PC-3 (cell line): Measurements from ENCODE around the gene PRSS38. TPM values are rescaled to one million over a fixed set of nuclear protein-coding genes. Genes with fewer than 3 reads are reported as not detected.

Experiments
- ATAC-seq: fragments of 200-7000 bp; cut with Tn5 transposase; 2 replicates; pipeline ENCODE4 v1.9.1; 2020; ENCODE audit warnings: mild to moderate bottlenecking, moderate library complexity
- BruUV-seq: library from RNA; stranded (reverse); fragments of 400-500 nt; replicated peaks from 2 replicates; lab custom pipeline; 2021; lab: Mats Ljungman, UMichigan
- CTCF ChIA-PET: fragments of 300-600 bp; sonication (Branson Sonifier 250); formaldehyde crosslinking; loops from one replicate; lab custom pipeline; 2022; ENCODE audit warnings: antibody characterized with exemption; lab: Charles Lee
- POLR2A ChIA-PET: fragments of 300-600 bp; sonication (Branson Sonifier 250); formaldehyde crosslinking; loops from one replicate; lab custom pipeline; 2022; ENCODE audit warnings: antibody characterized with exemption; ENCODE audit not compliant: unreplicated experiment; lab: Charles Lee
- DNase-seq: peaks from one replicate; pipeline ENCODE4 v3.0.0-alpha.2; 2015
- H2AFZ ChIP-seq: fragments of 300-600 bp; sonication (generic); 2 replicates; pipeline ENCODE4 v1.6.0; 2016; ENCODE audit warnings: antibody characterized with exemption, low read length
- H3F3A ChIP-seq: fragments of 300-600 bp; sonication (generic); one replicate; pipeline ENCODE4 v1.6.0; 2017; ENCODE audit warnings: antibody characterized with exemption, low read length, control low read depth, mild to moderate bottlenecking; ENCODE audit not compliant: unreplicated experiment
- H3K27ac ChIP-seq: fragments of 300-600 bp; sonication (generic); 2 replicates; pipeline ENCODE4 v1.5.1; 2016; ENCODE audit warnings: mild to moderate bottlenecking, low read length
- H3K27me3 ChIP-seq: fragments of 300-600 bp; sonication (generic); 2 replicates; pipeline ENCODE4 v1.6.1; 2016; ENCODE audit warnings: low read length, mixed read lengths
- H3K36me3 ChIP-seq: fragments of 300-600 bp; sonication (generic); 2 replicates; pipeline ENCODE4 v1.6.1; 2016; ENCODE audit warnings: low read depth, mixed run types, low read length, mixed read lengths
- H3K4me1 ChIP-seq: fragments of 300-600 bp; sonication (generic); 2 replicates; pipeline ENCODE4 v1.5.1; 2016; ENCODE audit warnings: low read length; ENCODE audit not compliant: insufficient read depth
- H3K4me2 ChIP-seq: fragments of 300-600 bp; sonication (generic); 2 replicates; pipeline ENCODE4 v1.6.0; 2016; ENCODE audit warnings: low read length
- H3K4me3 ChIP-seq: fragments of 300-600 bp; sonication (generic); 2 replicates; pipeline ENCODE4 v1.5.1; 2016; ENCODE audit warnings: mild to moderate bottlenecking, low read length, mixed read lengths
- H3K79me2 ChIP-seq: fragments of 300-600 bp; sonication (generic); 2 replicates; pipeline ENCODE4 v1.6.1; 2017; ENCODE audit warnings: low read length, mixed read lengths
- H3K9ac ChIP-seq: fragments of 300-600 bp; sonication (generic); 2 replicates; pipeline ENCODE4 v1.6.0; 2016; ENCODE audit warnings: mild to moderate bottlenecking, low read length
- H3K9me2 ChIP-seq: fragments of 300-600 bp; sonication (generic); replicated peaks from 2 replicates; pipeline ENCODE4 v1.6.1; 2016; ENCODE audit warnings: mixed run types, low read length, mixed read lengths
- H3K9me3 ChIP-seq: fragments of 300-600 bp; sonication (generic); 2 replicates; pipeline ENCODE4 v1.6.1; 2016; ENCODE audit warnings: low read length, mixed read lengths
- H4K20me1 ChIP-seq: fragments of 300-600 bp; sonication (generic); 2 replicates; pipeline ENCODE4 v1.6.1; 2016; ENCODE audit warnings: low read length, mixed read lengths
- EZH2 ChIP-seq: fragments of 300-600 bp; sonication (generic); IDR thresholded peaks from one replicate; pipeline ENCODE4 v1.6.1; 2017; ENCODE audit warnings: antibody characterized with exemption, mild to moderate bottlenecking, low read length; ENCODE audit not compliant: unreplicated experiment
- EZH2phosphoT487 ChIP-seq: fragments of 300-600 bp; sonication (generic); IDR thresholded peaks from 2 replicates; pipeline ENCODE4 v1.6.1; 2018; ENCODE audit warnings: mild to moderate bottlenecking, antibody characterized with exemption, low read length, borderline replicate concordance
- intact Hi-C: fragments of 100-400 bp; cut with micrococcal nuclease; formaldehyde crosslinking; loops from 2 replicates; pipeline ENCODE4 v1.9.0; 2023
- total RNA-seq: library from RNA; depleted of rRNA; stranded (reverse); fragments of >200 nt; gene quantifications from 2 replicates; pipeline ENCODE4 v1.2.3, GENCODE V29; 2014
- TF ChIP-seq, protein P1 (sequence below): fragments of 300-600 bp; sonication (generic); conservative IDR thresholded peaks from 2 replicates; pipeline ENCODE4 v1.5.1; 2017; ENCODE audit warnings: antibody characterized with exemption, low read depth, mild to moderate bottlenecking, low read length

Gene PRSS38
- total RNA-seq, 1 experiment from 2014 or later, result not detected

- ATAC-seq (no peak), DNase-seq (no peak)
- Histone ChIP-seq H3K4me1 (peaks cover 7% of the 10 kb centered on the region; the same call in 1 of the 2 replicates), H3F3A (no peaks in the 10 kb centered on the region), H3K9ac (no peak overlapping the region), H3K27ac (no peak overlapping the region), H3K9me3 (no peaks in the 10 kb centered on the region), H3K79me2 (no peaks in the 10 kb centered on the region), H3K4me2 (no peak overlapping the region), H3K9me2 (no peaks in the 10 kb centered on the region), H2AFZ (no peak overlapping the region), H3K36me3 (peaks cover 25% of the 10 kb centered on the region), H3K27me3 (no peaks in the 10 kb centered on the region), H3K4me3 (no peak overlapping the region), H4K20me1 (no peaks in the 10 kb centered on the region)
- intact Hi-C loops, result no loop called here
- TF ChIP-seq, protein P1, sequence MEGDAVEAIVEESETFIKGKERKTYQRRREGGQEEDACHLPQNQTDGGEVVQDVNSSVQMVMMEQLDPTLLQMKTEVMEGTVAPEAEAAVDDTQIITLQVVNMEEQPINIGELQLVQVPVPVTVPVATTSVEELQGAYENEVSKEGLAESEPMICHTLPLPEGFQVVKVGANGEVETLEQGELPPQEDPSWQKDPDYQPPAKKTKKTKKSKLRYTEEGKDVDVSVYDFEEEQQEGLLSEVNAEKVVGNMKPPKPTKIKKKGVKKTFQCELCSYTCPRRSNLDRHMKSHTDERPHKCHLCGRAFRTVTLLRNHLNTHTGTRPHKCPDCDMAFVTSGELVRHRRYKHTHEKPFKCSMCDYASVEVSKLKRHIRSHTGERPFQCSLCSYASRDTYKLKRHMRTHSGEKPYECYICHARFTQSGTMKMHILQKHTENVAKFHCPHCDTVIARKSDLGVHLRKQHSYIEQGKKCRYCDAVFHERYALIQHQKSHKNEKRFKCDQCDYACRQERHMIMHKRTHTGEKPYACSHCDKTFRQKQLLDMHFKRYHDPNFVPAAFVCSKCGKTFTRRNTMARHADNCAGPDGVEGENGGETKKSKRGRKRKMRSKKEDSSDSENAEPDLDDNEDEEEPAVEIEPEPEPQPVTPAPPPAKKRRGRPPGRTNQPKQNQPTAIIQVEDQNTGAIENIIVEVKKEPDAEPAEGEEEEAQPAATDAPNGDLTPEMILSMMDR, result no peak
- no peak for TF ChIP-seq EZH2phosphoT487
- TF ChIP-seq EZH2, result no peak
- POLR2A ChIA-PET, result no interaction called here
- CTCF ChIA-PET, result no interaction called here
- no TSS peak for BruUV-seq
These were observed 36.4 kb upstream of the PRSS38 start for GRCh38 chr1:227779021-227779441.

DNA sequence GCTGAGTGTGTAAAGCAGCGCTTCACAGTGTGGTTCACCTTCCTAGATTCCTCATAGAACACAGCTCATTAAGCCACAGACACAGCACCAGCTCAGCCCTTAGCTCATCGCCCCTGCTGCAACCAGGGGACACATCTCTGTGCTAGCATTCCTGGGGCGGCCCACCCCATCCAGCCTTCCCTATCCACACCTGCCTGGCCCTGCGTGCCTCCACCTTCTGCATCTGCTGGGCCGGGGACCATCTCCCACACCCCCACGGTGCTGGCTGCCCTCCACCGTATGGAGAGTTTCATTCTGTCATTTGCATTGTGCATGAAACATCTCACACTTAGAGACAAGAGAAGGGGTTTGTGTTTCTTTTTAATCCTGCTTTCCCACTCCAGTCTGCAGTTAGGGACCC lies 35.8 kb upstream of the PRSS38 start:
- Histone ChIP-seq H3K9ac (no peak overlapping the region), H3K4me3 (no peak overlapping the region), H3K4me1 (peaks cover 7% of the 10 kb centered on the region; the same call in 1 of the 2 replicates), H2AFZ (no peak overlapping the region), H3F3A (no peaks in the 10 kb centered on the region), H3K4me2 (no peak overlapping the region), H3K27ac (no peak overlapping the region), H3K9me2 (no peaks in the 10 kb centered on the region), H3K9me3 (no peaks in the 10 kb centered on the region), H4K20me1 (no peaks in the 10 kb centered on the region), H3K79me2 (no peaks in the 10 kb centered on the region), H3K36me3 (peaks cover 19% of the 10 kb centered on the region), H3K27me3 (no peaks in the 10 kb centered on the region)
- intact Hi-C loops, result loop anchor here (10.0 kb wide), 1 partner anchor 385 kb away; the partner anchor contains the start of gene IBA57
- CTCF ChIA-PET, result no interaction called here
- TF ChIP-seq EZH2phosphoT487 (no peak), EZH2 (no peak)
- TF ChIP-seq, protein P1, result no peak
- no peak for DNase-seq
- BruUV-seq, result no TSS peak
- POLR2A ChIA-PET, result interaction anchor here (0.6 kb wide), 1 partner anchor 108 kb away, joined by 3 read pairs; no protein-coding TSS in a partner anchor
- ATAC-seq, result no peak

DNA sequence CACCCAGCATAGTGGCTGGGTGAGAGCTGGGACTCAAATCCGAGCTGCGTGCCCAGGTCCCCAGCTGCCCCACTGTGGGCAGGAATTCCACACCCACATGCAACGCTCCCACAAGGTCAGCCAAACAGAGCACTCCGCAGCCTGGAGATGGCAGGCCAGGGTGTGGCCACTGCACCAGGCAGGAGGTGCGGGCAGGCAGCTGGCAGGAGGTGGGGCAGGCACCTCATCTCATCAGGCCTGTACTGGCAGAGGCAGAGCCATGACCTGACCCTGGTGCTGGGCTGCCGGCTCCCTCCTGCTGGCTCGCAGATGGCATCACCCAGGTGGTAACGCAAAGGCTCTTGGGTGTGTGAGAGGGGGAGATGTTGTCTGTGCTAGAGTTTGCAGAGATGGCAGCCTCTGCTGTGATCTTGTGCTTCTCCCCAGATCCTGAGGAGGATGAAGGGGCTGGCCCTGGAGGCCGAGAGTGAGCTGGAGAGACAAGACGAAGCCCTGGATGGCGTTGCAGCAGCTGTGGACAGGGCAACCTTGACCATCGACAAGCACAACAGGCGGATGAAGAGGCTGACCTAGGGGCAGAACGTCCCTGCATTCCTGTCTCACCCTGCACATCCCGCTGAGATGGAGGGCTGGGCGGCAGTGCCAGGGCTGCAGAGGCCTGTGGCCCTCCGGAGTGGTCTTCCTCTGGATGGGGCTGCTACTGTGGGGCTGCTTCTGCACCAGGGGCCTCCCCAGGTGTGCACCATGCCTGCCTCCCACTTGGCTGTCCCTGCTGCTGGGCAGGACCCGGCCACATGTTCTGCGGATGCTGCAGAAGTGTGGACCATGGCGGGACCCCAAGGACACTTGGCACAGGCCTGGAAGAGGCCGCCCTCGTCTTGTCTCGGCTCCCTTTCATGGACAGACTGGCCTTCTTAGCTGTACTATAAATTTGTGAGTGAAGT lies 35.1 kb upstream of the PRSS38 start:
- no peak overlapping the region for H3K27ac ChIP-seq
- H3K9me3 ChIP-seq, result no peaks in the 10 kb centered on the region
- no peaks in the 10 kb centered on the region for H3K9me2 ChIP-seq
- H3K4me3 ChIP-seq, result no peak overlapping the region
- no peaks in the 10 kb centered on the region for H3K79me2 ChIP-seq
- DNase-seq, result no peak
- ATAC-seq, result no peak
- no peaks in the 10 kb centered on the region for H4K20me1 ChIP-seq
- TF ChIP-seq, protein P1, result no peak
- TF ChIP-seq EZH2 (no peak), EZH2phosphoT487 (no peak)
- H3K4me2 ChIP-seq, result no peak overlapping the region
- intact Hi-C loops, result loop anchor here (10.0 kb wide), 1 partner anchor 384 kb away; the partner anchor contains the start of gene IBA57
- no peak overlapping the region for H3K9ac ChIP-seq
- no peaks in the 10 kb centered on the region for H3F3A ChIP-seq
- peaks cover 19% of the 10 kb centered on the region for H3K36me3 ChIP-seq
- ChIA-PET POLR2A (interaction anchor here (0.6 kb wide), 1 partner anchor 108 kb away, joined by 3 read pairs; no protein-coding TSS in a partner anchor), CTCF (no interaction called here)
- peaks cover 7% of the 10 kb centered on the region; the same call in 1 of the 2 replicates for H3K4me1 ChIP-seq
- no peaks in the 10 kb centered on the region for H3K27me3 ChIP-seq
- BruUV-seq, result no TSS peak
- H2AFZ ChIP-seq, result no peak overlapping the region
